Upper lobe of left lung (tissue), 4 donors: Measurements from ENCODE around the gene TASP1.

Experiments used
- POLR2AphosphoS5 ChIP-seq, 2 donors: sonication (generic); formaldehyde crosslinking; IDR thresholded peaks; one replicate each; pipeline ENCODE4 v1.5.1; 2017; ENCODE audit warnings: antibody characterized with exemption in 2 of 2
- TF ChIP-seq, protein P1 (sequence below), 6 experiments: fragments of 450-650 bp in 4 of 6; fragments of 200-600 bp in 2 of 6; sonication (generic) in 2 of 6; IDR thresholded peaks; one replicate each; pipeline ENCODE4 v1.5.1; 2016 to 2019; ENCODE audit warnings: antibody characterized with exemption in 6 of 6

DNA sequence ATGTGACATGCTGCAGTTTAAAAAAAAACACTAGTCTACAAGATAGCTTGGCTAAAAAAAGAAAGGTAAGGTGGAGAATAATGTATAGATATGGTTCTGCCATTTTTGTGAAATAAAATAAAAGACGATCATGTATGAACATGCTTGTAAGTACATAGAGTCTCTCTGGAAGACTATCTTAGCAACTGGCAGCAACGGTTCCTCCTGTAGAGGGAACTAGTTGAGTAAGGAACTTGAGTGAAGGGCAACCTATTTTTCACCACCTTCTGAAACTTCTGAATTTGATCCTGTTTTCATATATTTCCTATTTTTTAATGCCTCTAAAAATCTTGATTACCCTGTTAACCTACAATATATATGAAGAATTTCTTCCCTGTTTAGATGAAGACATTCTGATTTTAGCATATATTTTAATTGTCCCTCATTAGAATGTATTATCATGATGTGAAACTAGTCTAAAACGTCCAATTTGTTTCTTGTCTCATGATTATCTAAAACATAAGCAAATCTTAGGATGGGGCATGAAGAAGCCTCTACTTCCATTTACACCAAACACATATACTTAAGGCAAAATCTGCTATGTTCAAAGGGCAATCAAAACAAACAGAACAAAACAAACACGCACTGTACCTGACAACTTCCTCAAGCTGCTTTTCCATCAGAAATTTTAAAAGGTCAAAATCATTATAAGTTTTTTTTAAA is 215.1 kb downstream of the TASP1 start:
- TF ChIP-seq, protein P1, sequence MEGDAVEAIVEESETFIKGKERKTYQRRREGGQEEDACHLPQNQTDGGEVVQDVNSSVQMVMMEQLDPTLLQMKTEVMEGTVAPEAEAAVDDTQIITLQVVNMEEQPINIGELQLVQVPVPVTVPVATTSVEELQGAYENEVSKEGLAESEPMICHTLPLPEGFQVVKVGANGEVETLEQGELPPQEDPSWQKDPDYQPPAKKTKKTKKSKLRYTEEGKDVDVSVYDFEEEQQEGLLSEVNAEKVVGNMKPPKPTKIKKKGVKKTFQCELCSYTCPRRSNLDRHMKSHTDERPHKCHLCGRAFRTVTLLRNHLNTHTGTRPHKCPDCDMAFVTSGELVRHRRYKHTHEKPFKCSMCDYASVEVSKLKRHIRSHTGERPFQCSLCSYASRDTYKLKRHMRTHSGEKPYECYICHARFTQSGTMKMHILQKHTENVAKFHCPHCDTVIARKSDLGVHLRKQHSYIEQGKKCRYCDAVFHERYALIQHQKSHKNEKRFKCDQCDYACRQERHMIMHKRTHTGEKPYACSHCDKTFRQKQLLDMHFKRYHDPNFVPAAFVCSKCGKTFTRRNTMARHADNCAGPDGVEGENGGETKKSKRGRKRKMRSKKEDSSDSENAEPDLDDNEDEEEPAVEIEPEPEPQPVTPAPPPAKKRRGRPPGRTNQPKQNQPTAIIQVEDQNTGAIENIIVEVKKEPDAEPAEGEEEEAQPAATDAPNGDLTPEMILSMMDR (IDR thresholded peaks at IDR 0.05), result no peak
- no peak for TF ChIP-seq POLR2AphosphoS5 (IDR thresholded peaks at IDR 0.05)
